ENCODE measurements around the gene YBX2.

The YBX2 gene

DNA sequence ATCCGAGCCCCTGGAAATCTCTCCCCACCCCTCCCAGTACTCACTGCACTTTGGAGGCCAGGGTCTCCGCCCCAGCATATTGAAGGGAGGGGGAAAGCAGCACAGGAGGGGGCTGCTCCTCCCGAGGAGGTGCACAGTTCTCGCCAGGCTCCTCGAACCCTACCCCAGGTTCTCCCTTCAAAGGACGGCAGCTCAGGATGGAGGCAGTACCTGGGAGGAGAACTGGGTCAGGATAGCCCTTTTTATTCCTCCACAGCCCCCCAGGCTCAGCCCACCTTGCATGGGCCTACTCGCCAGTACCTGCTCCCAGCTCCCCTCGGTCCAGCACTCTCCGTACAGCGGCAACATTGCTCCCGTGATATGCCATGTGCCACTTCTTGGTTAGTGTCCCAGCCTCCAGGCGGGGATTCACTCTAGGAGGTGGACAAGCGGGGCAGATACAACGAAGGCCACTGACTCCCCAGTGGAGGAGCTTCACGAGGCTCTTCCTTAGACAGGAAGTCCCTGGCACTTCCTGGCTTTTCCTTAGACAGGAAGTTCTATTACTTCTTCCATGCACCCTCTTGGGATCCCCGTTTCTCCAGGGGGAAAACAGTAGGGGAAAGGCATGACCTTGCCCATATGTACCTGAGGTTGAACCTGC is 22.8 kb upstream of the YBX2 start:
- Histone ChIP-seq H4K8ac (ENCODE audit: low read length) (no peak overlapping the region), H2BK120ac (ENCODE audit: low read depth, low read length) (no peak overlapping the region), H2BK12ac (ENCODE audit: low read length in 2 of 2) (no peak overlapping the region), H2AK5ac (ENCODE audit: low read length, severe bottlenecking) (no peak overlapping the region), H3K4me1 (ENCODE audit: control insufficient read depth, insufficient read depth, low read depth, low read length) (peaks cover 15% of the 10 kb centered on the region), H3K4ac (ENCODE audit: low read depth in 1 of 2, low read length in 2 of 2) (no peak overlapping the region), H3K14ac (ENCODE audit: low read length in 2 of 2) (no peak overlapping the region), H2BK5ac (ENCODE audit: low read depth, low read length, poor library complexity, severe bottlenecking) (no peak overlapping the region), H3K27me3 (ENCODE audit: control insufficient read depth in 1 of 2, insufficient read depth in 1 of 2, low read length in 2 of 2) (no peaks in the 10 kb centered on the region), H3K9me3 (ENCODE audit: control insufficient read depth, low read length) (no peaks in the 10 kb centered on the region), H2AFZ (ENCODE audit: low read depth, low read length) (no peak overlapping the region), H3K18ac (ENCODE audit: low read depth in 1 of 2, low read length in 2 of 2) (no peak overlapping the region), H4K91ac (ENCODE audit: low read length) (no peak overlapping the region), H3K4me3 (ENCODE audit: insufficient read depth in 1 of 2, low read depth in 1 of 2, low read length in 2 of 2) (no peak overlapping the region), H3K4me2 (ENCODE audit: low read length, poor library complexity, severe bottlenecking) (no peak overlapping the region), H3K36me3 (ENCODE audit: control insufficient read depth in 1 of 2, insufficient read depth in 2 of 2, low read depth in 1 of 2, low read length in 2 of 2) (peaks cover 75% of the 10 kb centered on the region in 2 experiments), H3K27ac (ENCODE audit: low read length, poor library complexity, severe bottlenecking) (no peak overlapping the region), H3K9ac (ENCODE audit: low read length) (no peak overlapping the region), H3K79me1 (replicated peaks; ENCODE audit: low read length, poor library complexity, severe bottlenecking) (peaks cover 20% of the 10 kb centered on the region), H2BK15ac (ENCODE audit: low read depth, poor library complexity, severe bottlenecking) (no peak overlapping the region), H3K23ac (ENCODE audit: low read length in 2 of 2) (no peak overlapping the region)
- DNase-seq, result no peak
- 93% methylated on average over 13 of the region's 16 CpGs for WGBS

DNA sequence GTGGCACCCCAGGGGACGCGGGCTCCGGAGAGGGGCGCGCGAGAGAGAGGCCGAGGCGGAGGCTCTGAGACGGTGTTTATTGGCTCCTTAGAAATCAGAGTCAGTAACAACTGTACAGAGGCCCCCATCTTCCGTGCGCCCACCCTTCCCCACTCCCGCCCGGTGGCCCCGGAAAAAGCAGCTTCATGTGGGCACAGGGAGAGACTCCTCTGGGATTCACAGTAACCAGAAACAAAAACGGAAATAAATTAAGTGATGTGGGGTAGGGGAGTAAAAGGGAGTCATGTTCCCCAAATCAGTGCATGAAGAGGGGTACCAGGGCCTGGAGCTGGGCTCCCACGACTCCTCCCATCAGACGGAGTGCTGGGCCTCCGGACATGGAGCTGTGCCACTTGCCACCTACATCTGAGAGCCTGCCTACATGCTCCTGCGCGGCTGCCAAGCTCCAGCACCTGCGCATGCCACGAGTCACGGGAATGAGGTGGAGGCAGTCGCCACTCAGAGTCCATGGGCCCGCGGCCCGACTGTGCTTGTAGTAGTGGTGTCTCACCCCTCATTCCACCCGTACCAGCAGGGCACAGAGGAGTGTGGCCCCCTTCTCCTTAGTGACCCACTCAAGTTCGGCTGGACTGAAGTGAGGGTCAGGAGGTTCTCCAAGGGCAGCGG is 21.3 kb upstream of the YBX2 start:
- Histone ChIP-seq H2AFZ (ENCODE audit: low read depth, low read length) (peak overlapping the region; percentile 65), H3K27ac (ENCODE audit: low read length, poor library complexity, severe bottlenecking) (peak overlapping the region; percentile 62), H2BK5ac (ENCODE audit: low read depth, low read length, poor library complexity, severe bottlenecking) (peak overlapping the region; percentile 63), H3K9me3 (ENCODE audit: control insufficient read depth, low read length) (no peaks in the 10 kb centered on the region), H2BK120ac (ENCODE audit: low read depth, low read length) (peak overlapping the region; percentile 57), H3K27me3 (ENCODE audit: control insufficient read depth in 1 of 2, insufficient read depth in 1 of 2, low read length in 2 of 2) (no peaks in the 10 kb centered on the region), H4K8ac (ENCODE audit: low read length) (peak overlapping the region; percentile 98), H2BK12ac (ENCODE audit: low read length in 2 of 2) (no peak overlapping the region), H4K91ac (ENCODE audit: low read length) (peak overlapping the region; percentile 88), H2AK5ac (ENCODE audit: low read length, severe bottlenecking) (peak overlapping the region; percentile 50), H3K23ac (ENCODE audit: low read length in 2 of 2) (peak overlapping the region in 1 of 2 experiments; percentile 65), H3K18ac (ENCODE audit: low read depth in 1 of 2, low read length in 2 of 2) (peak overlapping the region; percentile 85 to 86), H3K36me3 (ENCODE audit: control insufficient read depth in 1 of 2, insufficient read depth in 2 of 2, low read depth in 1 of 2, low read length in 2 of 2) (peaks cover 73 to 74% of the 10 kb centered on the region in 2 experiments), H3K9ac (ENCODE audit: low read length) (peak overlapping the region; percentile 91), H3K4me3 (ENCODE audit: insufficient read depth in 1 of 2, low read depth in 1 of 2, low read length in 2 of 2) (peak overlapping the region; percentile 77 to 95), H3K14ac (ENCODE audit: low read length in 2 of 2) (peak overlapping the region in 1 of 2 experiments; percentile 21), H2BK15ac (ENCODE audit: low read depth, poor library complexity, severe bottlenecking) (peak overlapping the region; percentile 78), H3K79me1 (replicated peaks; ENCODE audit: low read length, poor library complexity, severe bottlenecking) (peaks cover 12% of the 10 kb centered on the region), H3K4ac (ENCODE audit: low read depth in 1 of 2, low read length in 2 of 2) (peak overlapping the region; percentile 92 to 97), H3K4me2 (ENCODE audit: low read length, poor library complexity, severe bottlenecking) (peak overlapping the region; percentile 76), H3K4me1 (ENCODE audit: control insufficient read depth, insufficient read depth, low read depth, low read length) (peaks cover 15% of the 10 kb centered on the region)
- DNase-seq, result no peak
- WGBS, result 66% methylated on average over 30 of the region's 30 CpGs

DNA sequence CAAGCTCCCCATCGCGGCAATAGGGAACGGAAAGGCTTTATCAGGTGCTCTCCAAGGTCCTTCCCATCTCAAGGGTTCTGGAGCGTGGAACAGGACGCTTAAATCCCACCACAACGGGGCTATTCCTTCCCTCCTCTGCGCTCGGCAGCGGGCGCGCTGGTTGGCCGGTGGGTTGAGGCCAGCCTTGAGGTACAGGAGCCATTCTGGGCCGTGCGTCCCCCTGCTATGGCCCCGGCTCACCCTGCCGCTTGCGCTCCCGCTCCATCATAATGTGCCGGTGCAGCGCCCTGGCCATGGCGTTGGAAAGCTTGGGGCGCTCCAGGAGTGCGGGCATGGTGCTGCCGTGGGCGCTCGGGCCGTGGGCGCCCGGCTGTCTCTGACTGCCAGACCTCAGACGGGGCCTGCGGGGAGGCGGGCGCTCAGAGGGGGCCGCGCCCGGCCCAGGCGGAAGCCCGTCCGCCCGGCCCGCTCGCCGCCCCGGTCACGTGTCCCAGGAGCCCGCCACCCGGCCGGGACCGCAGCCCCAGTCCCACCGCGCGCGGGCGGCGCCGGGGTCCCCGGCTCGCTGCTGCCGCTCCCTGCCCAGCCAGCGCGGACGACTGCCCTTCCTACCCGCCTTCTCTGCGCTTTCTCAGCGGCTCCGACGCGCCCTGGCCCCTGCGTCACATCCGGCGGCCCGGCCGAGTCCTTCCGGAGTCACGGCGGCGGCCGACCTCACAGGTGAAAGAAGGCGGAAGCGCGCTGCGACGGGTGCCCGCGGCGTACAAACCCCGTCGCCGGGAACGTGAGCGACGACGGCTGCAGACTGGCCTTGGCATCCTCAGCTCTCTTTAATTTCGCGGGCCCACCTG is 20.5 kb upstream of the YBX2 start, which contains the start of gene GPS2:
Gene GPS2 (minus strand): TSS at position 642 of the 851 bp plus-strand sequence. CDS start 308 bp downstream, at position 334.
- H3K9me3 ChIP-seq (ENCODE audit: control insufficient read depth, low read length), result no peaks in the 10 kb centered on the region
- peak within 1 kb of the TSS; percentile 88 for H4K91ac ChIP-seq (ENCODE audit: low read length)
- H2BK120ac ChIP-seq (ENCODE audit: low read depth, low read length), result peak within 1 kb of the TSS; percentile 57
- H2AK5ac ChIP-seq (ENCODE audit: low read length, severe bottlenecking), result peak within 1 kb of the TSS; percentile 50
- peak within 1 kb of the TSS; percentile 92 to 97 for H3K4ac ChIP-seq (ENCODE audit: low read depth in 1 of 2, low read length in 2 of 2)
- peak within 1 kb of the TSS; percentile 24 to 65 for H3K23ac ChIP-seq (ENCODE audit: low read length in 2 of 2)
- peak; percentile 80 for DNase-seq
- H2BK12ac ChIP-seq (ENCODE audit: low read length in 2 of 2), result no peak within 1 kb of the TSS
- H3K27ac ChIP-seq (ENCODE audit: low read length, poor library complexity, severe bottlenecking), result peak within 1 kb of the TSS; percentile 62
- peak within 1 kb of the TSS; percentile 76 for H3K4me2 ChIP-seq (ENCODE audit: low read length, poor library complexity, severe bottlenecking)
- H3K4me3 ChIP-seq (ENCODE audit: insufficient read depth in 1 of 2, low read depth in 1 of 2, low read length in 2 of 2), result peak within 1 kb of the TSS; percentile 77 to 95
- peaks cover 15% of the 10 kb centered on the region for H3K4me1 ChIP-seq (ENCODE audit: control insufficient read depth, insufficient read depth, low read depth, low read length)
- peak within 1 kb of the TSS; percentile 98 for H4K8ac ChIP-seq (ENCODE audit: low read length)
- under 1% methylated on average over 72 of the region's 95 CpGs for WGBS
- H3K9ac ChIP-seq (ENCODE audit: low read length), result peak within 1 kb of the TSS; percentile 91
- H2AFZ ChIP-seq (ENCODE audit: low read depth, low read length), result peak within 1 kb of the TSS; percentile 65
- H3K79me1 ChIP-seq (replicated peaks; ENCODE audit: low read length, poor library complexity, severe bottlenecking), result peaks cover 12% of the 10 kb centered on the region
- peak within 1 kb of the TSS; percentile 78 for H2BK15ac ChIP-seq (ENCODE audit: low read depth, poor library complexity, severe bottlenecking)
- H3K14ac ChIP-seq (ENCODE audit: low read length in 2 of 2), result peak within 1 kb of the TSS in 1 of 2 experiments; percentile 21
- H3K27me3 ChIP-seq (ENCODE audit: control insufficient read depth in 1 of 2, insufficient read depth in 1 of 2, low read length in 2 of 2), result no peaks in the 10 kb centered on the region
- H2BK5ac ChIP-seq (ENCODE audit: low read depth, low read length, poor library complexity, severe bottlenecking), result peak within 1 kb of the TSS; percentile 63
- peaks cover 69 to 73% of the 10 kb centered on the region in 2 experiments for H3K36me3 ChIP-seq (ENCODE audit: control insufficient read depth in 1 of 2, insufficient read depth in 2 of 2, low read depth in 1 of 2, low read length in 2 of 2)
- H3K18ac ChIP-seq (ENCODE audit: low read depth in 1 of 2, low read length in 2 of 2), result peak within 1 kb of the TSS; percentile 85 to 86

Data from mesenchymal stem cell (in vitro differentiated cells and primary cell).